Stimulated activated CD8-positive, alpha-beta memory T cell treated with anti-CD3 and anti-CD28 coated beads, Interleukin-7, amount 100 ng/mL, for 48 hours (primary cell): Measurements from ENCODE around the gene KLC1.

Experiments
- DNase-seq, 2 donors: peaks; one replicate each; pipeline ENCODE4 v3.0.0-alpha.2; 2020; ENCODE audit warnings: low read depth in 1 of 2; ENCODE audit errors: extremely low read depth in 1 of 2

KLC1 gene

DNA sequence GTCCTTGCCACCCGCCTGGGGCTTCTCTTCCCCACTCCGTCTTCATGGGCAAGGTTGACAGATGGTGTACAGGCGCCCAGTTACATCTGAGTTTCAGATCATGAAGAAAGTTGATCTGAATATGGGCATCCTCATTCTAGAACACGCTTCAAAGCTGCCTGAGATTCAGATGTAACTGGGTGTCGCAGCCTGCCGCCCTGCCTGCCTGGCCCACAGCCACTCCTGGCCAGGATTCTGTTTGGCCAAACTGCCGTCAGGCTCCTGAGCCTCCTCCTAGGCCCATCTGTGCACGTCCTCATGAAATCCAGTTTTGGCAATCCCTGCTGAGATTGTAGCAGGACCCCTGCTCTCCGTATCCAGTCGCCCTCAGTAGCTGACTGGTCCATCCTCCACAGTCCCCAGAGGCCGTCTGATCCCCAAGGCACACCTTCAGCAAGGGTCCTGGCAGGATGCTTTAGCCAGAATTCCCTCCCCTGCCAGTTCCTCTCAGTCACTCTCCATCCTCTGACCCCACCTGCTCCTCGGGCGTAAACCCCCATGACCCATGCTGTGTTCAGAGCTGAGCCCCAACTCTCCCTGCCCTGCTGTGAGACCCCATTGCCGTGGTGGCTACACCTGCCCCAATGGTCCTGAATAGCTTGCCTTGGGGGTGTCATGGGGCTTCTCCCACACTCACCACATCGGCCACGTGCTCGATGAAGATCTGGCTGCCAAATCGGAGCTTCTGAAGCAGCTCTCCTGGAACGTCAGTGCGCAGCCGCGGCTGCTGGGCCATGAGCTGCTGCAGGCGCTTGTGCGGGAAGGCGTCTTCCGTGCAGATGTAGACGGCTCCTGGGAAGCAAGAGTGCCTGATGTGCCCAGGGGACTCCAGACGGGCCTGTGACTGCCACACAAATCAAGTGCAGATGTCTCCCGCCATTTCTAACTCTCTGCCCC, 73.8 kb downstream of the KLC1 start:
- DNase-seq = no peak

DNA sequence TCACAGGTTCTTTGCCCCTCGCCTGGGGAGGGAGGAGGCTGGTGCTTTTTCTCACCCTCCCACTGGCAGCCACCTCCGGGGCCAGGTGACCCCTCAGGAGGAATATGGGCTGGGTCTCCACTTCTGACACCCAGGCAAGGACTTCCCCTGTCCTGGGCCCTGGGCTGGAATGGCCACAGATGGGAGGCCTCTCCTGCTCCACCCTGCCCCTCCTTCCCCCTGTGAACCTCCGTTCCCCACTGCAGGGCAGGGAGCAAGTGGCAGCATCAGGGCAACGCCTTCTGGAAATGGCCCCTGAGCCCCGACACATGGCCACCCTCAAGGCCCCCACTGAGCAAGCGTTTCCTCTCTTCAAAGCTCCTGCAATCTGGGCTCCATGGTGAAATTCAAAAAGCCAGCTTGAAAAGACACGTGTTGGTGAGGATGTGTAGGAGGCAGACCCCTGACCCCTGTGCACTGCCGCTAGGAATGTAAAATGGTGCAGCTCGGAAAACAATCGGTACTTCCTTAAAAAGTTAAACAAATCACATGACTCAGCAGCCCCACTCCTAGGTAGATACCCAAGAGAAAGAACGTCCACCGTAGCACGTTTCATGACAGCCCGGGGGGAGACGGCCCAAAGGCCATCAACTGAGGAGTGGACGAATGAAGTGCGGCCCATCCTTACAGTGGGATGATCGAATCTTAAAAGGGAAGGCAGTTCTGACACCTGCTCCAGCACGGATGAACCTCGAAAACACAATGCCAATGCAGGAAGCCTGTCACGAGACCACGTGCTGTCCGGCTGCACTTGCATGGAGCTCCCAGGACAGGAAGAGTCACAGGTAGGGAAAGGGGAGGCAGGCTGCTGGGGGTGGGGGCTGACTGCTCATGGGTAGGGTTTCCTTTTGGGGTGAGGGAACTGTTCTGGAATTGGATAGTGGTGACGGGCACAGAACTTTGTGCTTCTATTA, 74.7 kb downstream of the KLC1 start:
- no peak for DNase-seq

DNA sequence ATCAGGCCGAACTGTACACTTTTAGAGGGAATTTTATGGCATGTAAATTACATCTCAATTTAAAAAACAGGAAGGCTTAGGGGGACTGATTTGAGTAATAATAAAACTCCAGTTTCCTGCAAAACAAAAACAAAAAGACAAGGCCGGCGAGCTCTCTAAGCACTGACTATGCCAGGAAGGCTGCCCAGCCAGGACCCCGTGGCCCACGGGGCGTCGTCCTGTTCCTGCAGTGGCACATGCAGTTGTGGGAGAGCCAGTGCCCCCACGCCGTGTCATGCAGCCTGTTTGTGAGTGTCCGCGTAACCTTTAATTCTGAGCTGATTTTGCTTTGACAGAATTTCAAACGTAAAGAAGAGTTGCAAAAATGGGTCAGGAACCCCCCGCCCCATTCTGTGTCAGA, 75.7 kb downstream of the KLC1 start:
- no peak for DNase-seq

DNA sequence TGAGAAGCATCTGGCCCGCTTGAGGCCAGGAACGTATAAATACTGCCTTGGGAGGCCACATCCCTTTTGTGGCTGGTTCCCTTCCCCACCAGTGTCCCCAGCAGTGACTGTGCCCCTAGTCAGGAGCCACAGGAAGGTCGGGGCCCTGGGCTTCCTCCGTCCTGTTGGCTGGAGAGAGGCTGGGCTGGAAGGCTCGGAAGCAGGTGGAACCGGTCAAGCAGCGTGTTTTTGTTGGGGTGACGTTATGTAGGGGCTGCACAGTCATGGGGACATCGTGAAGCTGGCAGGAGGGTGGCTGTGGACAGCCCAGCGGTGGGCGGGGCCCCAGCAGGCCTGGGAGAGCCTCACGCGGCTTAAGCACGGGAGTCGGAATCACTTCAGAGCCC, 76.1 kb downstream of the KLC1 start:
- DNase-seq = no peak

DNA sequence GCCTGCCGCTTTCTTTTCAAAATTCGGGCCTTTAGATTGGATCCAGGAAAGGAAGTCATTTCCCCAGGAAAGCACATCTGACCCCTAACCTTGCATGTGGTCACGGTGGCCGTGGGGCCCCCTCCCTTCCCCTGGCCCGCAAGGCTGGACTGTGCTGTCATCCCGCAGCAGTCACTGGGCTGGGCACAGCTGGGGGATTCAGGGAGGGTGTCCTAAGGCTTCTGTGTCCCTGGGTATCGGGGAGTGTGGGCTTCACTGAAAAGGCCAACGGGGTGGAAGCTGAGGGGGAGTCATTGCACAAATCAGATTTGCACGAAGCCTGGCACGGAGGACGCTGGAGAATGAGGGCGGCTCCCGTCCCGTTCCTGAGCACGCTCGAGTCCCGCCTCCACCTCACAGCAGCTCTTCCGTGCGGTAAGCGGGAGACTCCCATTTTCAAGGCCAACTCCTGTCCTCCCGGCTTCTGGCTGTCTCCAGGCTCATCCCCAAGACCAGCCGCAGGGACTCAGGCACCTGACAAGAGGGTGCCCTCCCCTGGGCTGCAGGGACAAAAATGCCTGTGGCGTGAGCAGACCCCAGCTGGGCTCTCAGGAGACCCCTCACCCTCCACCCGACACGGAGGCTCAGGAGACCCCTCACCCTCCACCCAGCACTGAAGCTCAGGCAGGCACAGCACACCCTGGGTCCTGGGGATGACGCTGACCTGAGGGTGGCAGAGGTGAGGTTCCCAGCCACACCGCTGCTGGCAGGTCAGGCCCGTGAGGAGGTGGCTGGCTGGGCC, 76.7 kb downstream of the KLC1 start:
- DNase-seq = no peak

DNA sequence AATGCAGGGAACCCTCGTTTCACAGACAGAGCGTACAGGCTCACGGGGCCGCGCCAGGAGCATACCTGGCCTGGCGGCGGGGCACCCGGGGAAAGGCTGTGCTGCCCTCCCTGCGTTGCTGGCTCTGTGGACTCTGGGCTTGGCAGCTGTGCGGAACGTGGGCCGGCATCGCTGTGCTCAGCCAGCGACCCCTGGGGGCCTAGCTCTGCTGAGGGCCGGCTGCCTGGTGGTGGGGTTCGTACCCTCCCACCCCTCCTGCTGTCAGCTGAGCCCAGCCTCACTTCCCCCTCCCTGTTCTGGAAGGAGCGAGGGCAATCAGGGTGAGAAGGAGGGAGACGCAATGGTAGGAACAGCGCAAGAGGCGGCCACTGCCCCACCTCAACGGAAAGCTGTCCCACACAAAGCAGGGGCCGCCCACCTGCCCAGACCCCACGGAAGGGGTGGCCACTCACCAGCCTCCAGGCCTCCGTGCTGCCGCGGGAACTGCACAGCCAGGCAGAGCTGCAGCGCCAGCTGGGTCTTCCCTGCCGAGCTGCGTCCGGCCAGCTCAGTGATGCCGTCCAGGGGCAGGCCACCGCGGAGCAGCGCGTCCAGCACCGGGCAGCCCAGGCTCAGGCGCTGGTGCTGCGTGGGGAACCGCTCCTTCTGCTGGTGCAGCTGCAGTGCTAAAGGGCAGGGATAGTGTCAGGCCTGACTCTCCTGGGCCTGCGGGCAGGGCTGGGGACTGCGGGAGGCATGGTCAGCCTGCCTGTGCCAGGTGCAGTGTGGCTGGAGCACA, 77.7 kb downstream of the KLC1 start:
- no peak for DNase-seq

DNA sequence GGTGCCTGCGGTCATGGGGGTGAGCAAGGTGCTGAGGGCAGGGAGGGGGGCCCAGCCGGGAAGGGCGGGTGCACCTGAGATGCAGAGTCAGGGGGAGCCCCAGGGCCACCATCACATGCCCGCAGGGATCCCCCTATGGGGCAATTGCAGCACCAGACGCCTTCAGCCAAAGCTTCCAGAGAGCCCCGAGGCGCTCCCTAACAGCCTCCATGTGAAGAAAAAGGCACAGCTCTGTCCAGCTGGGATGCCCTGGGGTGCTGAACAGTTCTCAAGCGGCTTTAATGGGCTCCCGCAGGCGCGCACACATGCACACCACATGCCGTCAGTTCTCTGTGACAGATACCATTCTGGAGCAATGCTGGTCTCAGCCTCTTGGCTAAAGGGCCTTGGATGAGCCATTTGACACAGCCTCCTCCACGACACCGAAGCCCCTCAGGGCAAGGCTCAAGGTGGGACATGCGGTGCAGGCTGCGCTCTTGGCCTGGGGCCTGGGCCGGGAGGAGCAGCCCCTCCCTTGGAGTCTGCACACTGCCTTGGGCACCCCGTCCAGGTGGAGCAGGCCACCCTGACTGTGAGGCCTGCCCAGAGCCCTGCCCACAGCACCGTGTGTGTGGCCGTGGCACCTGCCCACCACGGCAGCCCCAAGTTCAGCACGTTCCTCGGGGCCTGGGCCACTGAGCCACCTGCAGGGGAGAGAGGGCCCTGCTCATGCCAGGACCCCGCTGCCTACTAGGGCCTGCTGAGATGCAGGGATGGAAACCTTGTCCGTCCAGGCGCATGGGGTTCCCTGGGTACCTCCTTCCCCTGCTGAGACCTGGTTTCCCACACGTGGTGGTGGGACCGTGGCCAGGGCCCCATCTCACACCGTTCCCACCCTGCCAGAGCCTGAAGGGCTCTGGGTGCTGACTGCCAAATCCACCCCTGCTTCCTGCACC, 78.6 kb downstream of the KLC1 start:
- DNase-seq = no peak

DNA sequence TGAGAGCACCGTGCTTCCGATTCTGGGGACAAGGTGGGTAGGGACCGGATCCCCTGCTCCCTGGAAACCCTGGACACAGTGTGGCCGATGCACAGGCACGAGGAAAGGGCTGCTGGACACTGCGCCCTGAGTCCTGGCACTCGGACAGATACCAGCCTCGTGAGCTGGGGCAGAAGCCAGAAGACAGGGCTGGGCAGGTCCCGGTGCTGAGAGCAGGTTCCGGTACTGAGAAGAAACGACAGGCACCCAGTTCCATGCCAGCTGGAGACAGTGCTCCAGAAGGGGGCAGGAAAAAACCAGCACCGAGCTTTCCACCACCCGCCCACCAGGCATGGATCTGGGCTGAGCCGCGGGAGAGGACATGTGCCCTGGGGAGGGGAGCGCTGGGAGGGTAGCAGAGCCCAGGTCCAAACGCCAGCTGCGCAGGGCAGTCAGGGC, 79.8 kb downstream of the KLC1 start:
- DNase-seq = no peak

DNA sequence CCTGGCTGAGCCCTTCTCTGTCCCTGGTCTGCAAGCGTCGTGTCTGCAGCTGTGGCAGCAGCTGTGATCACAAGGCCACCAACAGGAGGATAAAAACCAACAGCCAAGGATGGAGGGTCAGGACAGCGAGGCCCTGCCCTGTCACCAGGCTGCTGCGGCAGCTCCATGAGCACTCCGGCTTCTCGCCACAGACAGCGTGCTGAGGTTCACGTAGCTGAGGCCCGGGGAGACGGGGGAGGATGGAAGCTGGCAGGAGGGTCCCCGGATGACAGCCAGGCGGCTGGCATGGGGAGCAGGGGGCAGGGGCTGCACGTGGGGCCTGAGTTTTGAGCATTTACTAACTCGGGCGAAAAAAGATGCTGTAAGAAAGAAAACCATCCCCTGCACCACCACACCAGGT, 80.8 kb downstream of the KLC1 start:
- DNase-seq = no peak

DNA sequence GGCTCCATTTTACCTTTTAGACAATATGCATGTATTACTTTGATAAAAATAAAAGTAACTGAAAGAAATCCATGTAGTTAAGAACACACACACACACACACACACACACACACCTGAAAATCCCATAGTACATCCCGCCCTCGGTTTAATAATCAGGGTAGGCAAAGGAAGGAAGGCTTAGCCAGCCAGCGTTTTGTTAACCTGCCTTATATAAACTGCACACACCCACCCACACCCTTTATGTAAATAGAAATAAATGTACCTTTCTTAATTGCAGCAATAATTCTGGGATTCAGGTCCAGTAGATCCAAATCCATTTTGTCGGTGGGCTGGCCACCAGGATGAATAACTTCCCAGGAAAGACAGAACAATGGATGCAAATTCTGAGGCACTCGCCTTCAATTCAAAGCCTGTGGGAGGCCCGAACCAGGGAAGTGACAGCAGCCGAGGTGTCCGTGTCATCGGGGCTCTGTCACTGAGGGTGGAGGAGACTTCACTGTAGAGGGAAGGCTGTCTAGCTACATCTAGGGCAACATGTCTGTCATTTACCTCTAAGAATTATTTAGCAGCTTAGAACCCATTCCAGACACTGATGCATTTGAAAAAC, 81.9 kb downstream of the KLC1 start:
- no peak for DNase-seq

DNA sequence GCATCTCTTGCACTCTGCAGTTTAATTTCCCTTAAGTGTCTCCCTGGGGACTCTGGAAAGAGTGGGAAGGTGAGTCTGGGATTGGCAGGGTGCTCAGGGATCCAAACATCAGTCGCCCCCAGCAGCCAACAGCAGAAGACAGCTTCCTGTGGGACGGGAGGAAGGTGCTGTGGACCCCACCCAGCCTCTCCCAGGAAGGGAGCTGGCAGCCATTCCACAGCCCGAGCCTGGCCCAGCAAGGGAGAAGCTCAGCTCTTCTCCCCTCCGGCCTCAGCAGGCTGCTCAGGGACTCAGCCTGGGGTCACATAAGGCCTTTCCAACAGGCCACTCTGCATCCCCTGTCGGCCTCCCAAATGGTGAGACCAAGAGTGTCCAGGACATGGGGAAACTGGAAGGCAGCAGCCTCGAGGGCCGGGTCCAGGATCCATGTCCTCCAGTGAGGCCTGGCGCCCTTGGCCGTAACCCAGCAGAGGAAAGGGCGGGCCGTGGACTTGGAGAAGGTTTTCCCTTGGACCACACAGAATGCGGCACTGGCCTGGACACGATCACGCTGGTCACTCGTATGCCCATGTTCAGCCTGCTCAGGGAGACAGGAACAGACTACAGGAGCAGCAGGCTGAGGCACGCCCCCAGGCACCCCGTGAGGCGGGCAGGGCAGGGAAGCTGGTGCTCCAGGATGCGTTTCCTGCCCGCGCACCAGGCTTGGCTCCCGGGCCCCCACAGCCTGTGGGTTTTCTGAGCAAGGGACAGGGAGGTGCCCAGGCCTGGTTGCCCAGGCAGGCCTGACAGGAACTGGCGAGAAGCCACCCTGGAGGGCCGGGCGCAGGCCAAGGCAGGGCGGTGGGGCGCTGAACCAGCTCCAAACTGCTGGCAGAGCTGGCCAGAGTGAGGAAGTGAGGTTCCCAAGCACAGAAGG, 82.8 kb downstream of the KLC1 start:
- DNase-seq = no peak

DNA sequence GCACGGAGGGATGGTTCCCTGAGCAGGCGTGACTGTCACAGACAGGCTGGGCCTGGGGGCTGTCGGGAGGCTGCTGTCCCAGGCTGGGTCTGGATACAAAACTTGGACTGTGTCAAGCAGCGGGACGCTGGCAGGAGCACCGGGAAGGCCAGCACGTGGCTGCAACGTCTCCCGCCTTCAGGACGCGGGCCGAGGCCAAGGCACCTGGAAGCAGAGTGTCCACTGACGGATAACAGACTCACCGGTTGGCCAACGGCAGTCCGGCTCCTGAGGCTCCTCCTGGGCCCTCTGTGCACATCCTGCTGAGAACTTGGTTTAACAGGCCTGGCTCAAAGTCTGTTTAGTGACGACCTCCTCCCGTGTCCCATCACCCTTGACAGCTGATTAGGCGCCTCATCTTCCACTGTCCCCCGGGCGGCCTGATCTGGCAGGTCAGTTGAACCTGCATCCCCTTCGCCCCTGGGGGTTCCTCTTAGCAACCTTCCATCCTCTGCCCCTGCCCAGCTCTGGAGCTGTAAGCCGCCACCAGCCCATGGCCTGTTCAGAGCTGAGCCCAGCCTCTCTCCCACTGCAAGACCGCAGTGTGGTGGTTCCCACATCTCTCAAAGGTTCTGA, 83.7 kb downstream of the KLC1 start:
- no peak for DNase-seq

DNA sequence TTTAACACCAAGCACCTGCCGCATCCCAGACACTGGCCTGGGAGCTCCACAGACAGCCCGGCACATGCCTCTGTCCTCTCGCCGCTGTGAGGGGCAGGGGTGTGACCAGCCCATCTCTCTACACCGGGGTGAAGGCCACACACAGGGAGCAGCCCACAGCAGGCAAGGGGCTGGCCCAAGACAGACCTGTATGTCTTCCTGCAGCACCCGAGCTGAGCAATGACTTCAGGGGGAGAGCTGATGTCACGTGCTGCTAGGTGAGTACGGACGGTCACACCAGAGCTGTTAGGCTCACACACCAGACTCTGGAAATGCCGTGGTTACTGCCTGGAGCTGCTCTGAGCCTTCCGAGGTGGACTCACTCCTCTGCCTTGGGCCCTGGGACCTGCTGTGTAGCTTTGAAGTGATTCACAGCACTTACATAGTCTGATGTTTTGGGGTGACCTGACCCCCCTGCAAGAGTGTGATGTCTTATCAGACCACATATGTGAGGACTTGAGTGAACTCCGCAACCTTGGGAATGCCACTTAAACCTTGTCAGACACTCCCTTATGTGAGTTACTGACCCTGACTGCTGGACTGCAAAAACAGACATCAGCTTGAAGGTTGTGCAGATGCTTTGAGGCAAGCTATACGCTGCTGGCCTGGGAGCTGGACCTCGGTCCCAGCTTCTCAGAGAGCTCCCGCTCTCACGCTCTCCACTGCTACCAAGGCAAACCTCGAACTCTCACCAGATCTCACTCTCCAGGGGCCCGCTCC, 84.5 kb downstream of the KLC1 start:
- DNase-seq = no peak

DNA sequence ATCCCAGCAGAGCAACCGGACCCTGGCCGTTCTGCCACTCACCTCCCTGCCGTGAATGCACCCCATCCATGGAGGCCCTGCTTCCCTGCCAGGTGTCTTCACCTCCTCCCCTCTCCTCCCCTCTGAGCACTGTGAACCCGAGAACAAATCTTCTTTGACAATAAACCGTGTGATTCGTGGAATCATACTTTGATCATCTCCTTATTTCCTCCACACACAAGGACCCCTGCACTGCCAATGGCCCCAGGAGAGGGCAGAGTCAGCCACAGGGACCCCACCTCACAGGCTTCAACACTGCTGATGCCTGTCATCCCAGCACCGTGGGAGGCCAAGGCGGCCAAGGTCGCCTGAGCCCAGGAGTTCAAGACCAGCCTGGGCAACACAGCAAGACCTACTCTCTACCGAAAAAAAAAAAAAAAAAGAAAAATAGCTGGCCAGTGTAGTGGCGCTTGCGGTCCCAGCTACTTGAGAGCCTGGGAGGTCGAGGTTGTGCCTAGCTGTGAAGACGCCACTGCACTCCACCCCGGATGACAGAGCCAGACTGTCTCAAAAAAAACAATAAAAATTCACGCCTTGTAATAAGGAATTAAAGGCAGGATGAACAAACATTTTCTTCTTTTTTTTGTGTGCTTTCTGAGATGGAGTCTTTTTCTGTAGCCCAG, 85.2 kb downstream of the KLC1 start:
- no peak for DNase-seq

DNA sequence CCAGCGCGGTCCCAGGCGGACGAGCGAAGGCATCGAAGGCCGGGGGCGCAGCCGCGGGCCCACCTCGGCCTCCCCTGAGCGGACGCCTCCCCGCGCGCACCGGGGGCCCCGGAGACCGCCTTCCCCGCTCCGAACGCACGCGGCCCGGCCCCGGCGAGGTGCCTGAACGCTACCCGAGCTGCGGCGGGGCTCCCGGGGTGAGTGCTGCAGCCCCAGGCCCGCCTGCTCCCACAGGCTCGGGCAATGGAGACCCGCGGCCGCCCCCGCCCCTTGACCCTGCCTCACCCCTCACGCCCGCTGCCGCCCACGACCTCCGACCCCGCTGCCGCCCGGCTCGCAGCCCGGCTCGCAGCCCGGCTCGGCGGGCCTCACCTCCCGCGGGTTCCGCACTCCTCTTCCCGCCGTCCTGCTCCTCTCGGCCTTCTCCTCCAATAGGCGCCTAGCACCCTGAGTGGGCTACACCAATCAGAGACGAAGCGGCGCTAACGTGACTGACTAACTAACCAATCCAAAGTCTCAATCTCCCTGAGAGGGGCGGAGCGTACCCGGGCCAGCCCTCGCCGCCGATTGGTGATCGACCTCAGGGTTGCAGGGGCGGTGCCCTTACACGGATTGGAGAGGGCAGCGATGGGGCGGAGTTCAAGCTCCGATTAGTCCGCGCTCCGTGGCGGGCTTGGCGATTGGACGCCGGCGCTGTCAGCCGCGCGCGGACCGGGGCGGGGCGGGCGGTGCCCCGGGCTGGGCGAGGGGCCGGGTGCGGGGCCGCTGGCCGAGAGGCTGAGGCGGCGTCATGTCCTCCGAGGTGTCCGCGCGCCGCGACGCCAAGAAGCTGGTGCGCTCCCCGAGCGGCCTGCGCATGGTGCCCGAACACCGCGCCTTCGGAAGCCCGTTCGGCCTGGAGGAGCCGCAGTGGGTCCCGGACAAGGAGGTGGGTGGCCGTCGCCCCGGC, 86.3 kb downstream of the KLC1 start, which contains the start of the genes XRCC3 and ZFYVE21:
Gene XRCC3 (minus strand): TSS at position 400 of the 949 bp plus-strand sequence. CDS start 4,364 bp downstream, outside the sequence.
Gene ZFYVE21 (plus strand): TSS at position 759 of the 949 bp plus-strand sequence. CDS start 32 bp downstream, at position 791.
- peak; percentile 99 to 100 for DNase-seq
